K562 (cell line): ENCODE measurements around the gene ASB14. TPM values are rescaled to one million over a fixed set of nuclear protein-coding genes. Genes with fewer than 3 reads are reported as not detected.

Experiments used
- CEBPG ChIP-seq, 3 experiments: fragments of 200-800 bp in 1 of 3; sonication (Bioruptor generic) in 1 of 3; sonication (generic) in 1 of 3; formaldehyde crosslinking in 1 of 3; IDR thresholded peaks in 2 of 3; conservative IDR thresholded peaks in 1 of 3; 2 replicates each; pipeline versions ENCODE4 v1.6.1 to v1.8.0; 2016 to 2022; ENCODE audit warnings: missing compliant biosample characterization in 2 of 3, missing genetic modification characterization in 2 of 3, mild to moderate bottlenecking in 1 of 3, missing genetic modification reagents in 1 of 3
- CHD7 ChIP-seq: fragments of 200-600 bp; sonication (generic); IDR thresholded peaks from one replicate; pipeline ENCODE4 v1.6.1; 2012; ENCODE audit warnings: mild to moderate bottlenecking, low read depth, low read length, inconsistent platforms
- DPF2 ChIP-seq: fragments of 450-650 bp; IDR thresholded peaks from 2 replicates; pipeline ENCODE4 v1.6.1; 2016
- HBP1 ChIP-seq: fragments of 450-650 bp; formaldehyde crosslinking; IDR thresholded peaks from 2 replicates; pipeline ENCODE4 v1.4.0; 2022; ENCODE audit warnings: missing genetic modification characterization
- HOMEZ ChIP-seq: fragments of 250-450 bp; sonication (Bioruptor Pico); IDR thresholded peaks from 2 replicates; pipeline ENCODE4 v1.4.0; 2020; ENCODE audit warnings: mild to moderate bottlenecking, moderate library complexity
- RBFOX2 ChIP-seq: fragments of 200-400 bp; formaldehyde crosslinking; IDR thresholded peaks from 2 replicates; pipeline ENCODE4 v1.6.1; 2017; ENCODE audit warnings: low read depth, mild to moderate bottlenecking, low read length, moderate library complexity
- THRA ChIP-seq: fragments of 450-650 bp; IDR thresholded peaks from 2 replicates; pipeline ENCODE4 v1.6.1; 2017; ENCODE audit warnings: mild to moderate bottlenecking, moderate library complexity
- ZFX ChIP-seq: sonication (generic); formaldehyde crosslinking; IDR thresholded peaks from 2 replicates; pipeline ENCODE4 v1.8.0; 2022; ENCODE audit warnings: mild to moderate bottlenecking, missing genetic modification reagents, moderate library complexity
- ZNF133 ChIP-seq: fragments of 250-450 bp; sonication (Bioruptor Pico); IDR thresholded peaks from 2 replicates; pipeline ENCODE4 v1.4.0; 2020; ENCODE audit warnings: mild to moderate bottlenecking
- polyA plus RNA-seq, 8 experiments: library from polyadenylated mRNA; depleted of rRNA in 4 of 8; stranded (reverse) in 5 of 8; unstranded in 3 of 8; fragments of >200 nt; fragmentation: Nextera tagmentation in 2 of 8; fragmentation: Illumina TruSeq in 1 of 8; extraction: Ambion mirVana in 2 of 8; extraction: Trizol in 1 of 8; gene quantifications; 2 replicates each; pipeline versions ENCODE4 v1.2.1 to v1.2.3, GENCODE V29; 2011 to 2014; ENCODE audit warnings: inconsistent platforms in 1 of 8, missing spikeins in 1 of 8
- total RNA-seq, 7 experiments: library from RNA; depleted of rRNA in 6 of 7; stranded (reverse); fragments of >200 nt in 6 of 7; fragmentation: Illumina TruSeq in 2 of 7; extraction: Trizol in 2 of 7; gene quantifications; 2 replicates each; pipeline versions ENCODE4 v1.2.1 to v1.2.3, GENCODE V29; 2011 to 2021; ENCODE audit warnings: low replicate concordance in 1 of 7

Gene ASB14
- total and polyA plus RNA-seq, 9 of the 15 experiments (the other 6 are each of a cell fraction or from before 2014, with no cell fraction given): 0.01 to 0.07 TPM; not detected in 7

GRCh38 chr3:57283334-57283733 lies 9.2 kb downstream of the ASB14 start (continued):
- no peak for TF ChIP-seq CHD7
- TF ChIP-seq THRA: no peak
- no peak for TF ChIP-seq DPF2
- TF ChIP-seq CEBPG (CRISPR knock-in tag; IDR thresholded peaks at IDR 0.05): no peak
- TF ChIP-seq CEBPG (tag; conservative IDR thresholded peaks at IDR 0.05 in 1 of 2, IDR thresholded peaks at IDR 0.05 in 1 of 2): no peak
- TF ChIP-seq ZNF133: no peak
- TF ChIP-seq RBFOX2: no peak
- no peak for TF ChIP-seq HBP1 (CRISPR knock-in tag)
- TF ChIP-seq ZFX (CRISPR knock-in tag): no peak
- TF ChIP-seq HOMEZ: no peak
